GM19043 (cell line): ENCODE results near the gene MRPL55.

Experiments
- ATAC-seq: cut with Tn5 transposase; IDR thresholded peaks from one replicate; pipeline ENCODE4 v1.9.1; 2021; ENCODE audit warnings: low read depth; ENCODE audit not compliant: unreplicated experiment

Gene MRPL55

DNA sequence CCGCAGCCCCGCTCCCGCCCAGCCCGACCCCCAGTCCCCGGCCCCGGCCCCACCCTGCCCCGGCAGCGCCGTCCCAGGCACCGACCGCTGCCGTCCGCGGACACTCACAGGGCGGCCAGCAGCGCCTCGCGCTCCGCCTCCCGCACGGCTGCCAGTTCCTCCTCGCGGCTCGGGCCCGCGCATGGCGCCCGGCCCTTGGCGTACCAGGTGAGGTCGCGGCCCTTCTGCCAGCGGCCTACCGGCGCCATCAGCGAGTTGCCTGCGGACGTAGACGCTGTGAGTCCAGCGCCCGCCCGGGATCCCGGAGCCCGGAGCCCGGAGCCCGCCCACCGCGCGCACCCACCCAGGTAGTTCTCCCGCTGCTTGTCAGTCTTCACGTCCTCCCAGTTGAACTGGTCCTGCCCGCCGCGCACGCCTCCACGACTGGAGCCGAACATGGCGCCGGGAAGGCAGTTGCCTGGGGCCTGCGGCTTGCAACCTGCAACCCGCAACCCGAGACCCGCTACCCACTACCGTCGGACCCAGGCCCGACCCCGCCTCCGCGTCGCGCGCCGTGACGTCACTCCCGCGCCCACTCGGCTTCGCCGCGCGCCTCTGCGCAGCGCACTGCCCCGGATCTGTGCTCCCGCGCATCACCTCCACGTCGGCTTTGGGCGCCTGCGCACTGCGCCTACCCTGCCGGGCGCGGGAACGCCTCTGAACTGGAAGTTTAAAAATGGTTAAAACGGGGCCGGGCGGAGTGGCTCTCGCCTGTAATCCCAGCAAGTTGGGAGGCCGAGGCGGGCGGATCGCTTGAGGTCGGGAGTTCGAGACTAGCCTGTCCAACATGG is 6.1 kb downstream of the MRPL55 start, which contains the start of gene C1orf35:
Gene C1orf35, minus strand, starts transcription at position 535 of the 830 bp plus-strand sequence. Its CDS starts 98 bp downstream, at position 437.
- ATAC-seq, result peak; percentile 73

DNA sequence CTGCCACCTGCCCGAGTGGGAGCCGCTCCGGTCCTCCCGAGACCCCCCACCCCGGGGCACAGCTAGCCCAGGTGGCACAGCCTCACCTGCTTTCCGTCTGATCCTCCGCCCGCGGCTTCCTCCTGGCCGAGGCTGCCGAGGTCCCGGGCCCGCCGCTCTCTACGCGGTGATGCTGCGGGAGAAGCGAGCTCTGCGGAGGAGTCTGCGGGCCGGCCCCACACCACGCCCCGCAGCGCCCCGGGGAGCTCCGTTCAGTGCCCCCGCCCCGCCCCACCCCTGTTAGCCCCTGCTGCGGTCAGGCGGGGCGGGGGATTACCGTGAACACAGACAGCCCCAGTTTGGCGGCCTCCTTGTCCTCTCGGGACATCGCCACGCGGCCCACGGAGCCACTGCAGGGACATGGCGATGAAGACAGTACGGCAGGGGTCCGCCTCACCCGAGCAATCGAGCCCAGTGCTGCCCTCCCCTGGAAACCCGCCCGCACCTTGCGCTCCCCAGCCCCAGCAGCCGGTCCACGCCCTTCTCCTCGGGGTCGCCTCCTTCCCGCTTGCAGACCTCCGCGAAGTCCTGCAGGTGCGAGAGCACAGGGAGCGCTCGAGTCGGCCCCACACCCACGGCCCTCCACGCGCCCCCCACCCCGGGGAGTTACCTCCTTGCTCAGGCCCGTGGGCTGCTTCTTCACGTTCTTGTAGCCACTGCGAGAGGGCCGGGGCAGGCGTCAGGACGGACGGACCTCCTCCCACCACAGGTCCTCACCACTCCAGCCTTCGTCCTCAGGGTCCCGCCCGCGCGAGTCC is 6.9 kb downstream of the MRPL55 start:
- ATAC-seq, result no peak

DNA sequence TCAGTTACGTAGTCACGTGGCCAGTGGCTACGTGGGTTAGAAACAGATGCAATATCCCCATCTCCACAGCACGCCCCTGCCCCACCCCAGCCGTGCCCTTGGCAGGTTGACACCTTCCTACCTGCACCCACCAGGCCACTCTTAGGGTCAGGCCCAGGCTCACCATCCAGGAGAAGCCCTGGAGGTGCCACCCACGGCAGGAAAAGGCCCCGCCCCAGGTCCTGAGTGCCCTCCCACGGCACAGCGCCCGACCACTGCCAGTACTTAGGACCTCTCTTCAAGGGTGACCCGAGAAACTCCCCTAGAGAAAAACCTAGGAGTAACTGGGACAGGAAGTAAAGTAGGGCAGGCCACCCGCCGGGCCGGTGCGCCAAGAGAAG is 7.5 kb downstream of the MRPL55 start:
- ATAC-seq, result no peak

DNA sequence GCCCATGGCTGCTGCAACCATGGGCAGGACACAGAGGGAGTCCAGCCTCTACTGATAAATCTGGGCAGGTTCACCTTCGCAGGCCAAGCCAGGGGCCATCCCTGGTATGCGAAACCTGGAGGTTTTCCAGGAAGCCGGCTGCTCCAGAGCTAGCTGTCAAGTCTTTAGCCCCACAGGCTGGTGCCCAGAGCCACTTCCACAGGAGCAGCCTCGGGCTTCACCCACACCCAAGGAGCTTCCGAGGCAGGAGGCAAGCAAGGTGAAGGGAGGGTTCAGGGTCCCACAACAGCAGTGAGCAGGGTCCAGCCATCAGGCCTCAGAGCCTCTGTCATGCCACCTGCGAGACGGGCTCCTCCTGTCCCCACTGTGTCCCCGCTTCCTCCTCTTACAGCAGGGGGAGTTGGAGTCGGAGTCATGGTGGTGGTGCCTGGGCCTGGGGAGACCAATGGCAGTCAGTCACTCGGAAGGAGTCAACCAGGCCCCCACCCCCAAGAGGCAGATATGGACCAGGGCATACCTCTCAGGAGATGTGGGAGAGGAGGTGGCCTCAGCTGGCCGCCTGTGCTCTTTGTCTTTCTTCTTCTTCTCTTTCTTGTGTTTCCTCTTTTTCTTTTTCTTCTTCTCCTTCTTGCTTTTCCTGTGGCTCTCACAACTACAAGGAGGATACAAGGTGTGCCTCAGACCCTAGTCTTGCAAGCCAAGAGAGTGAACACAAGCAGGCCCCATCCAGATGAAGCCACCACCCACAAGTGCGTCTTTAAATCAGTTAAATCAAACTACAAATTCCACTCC is 8.1 kb downstream of the MRPL55 start:
- no peak for ATAC-seq

DNA sequence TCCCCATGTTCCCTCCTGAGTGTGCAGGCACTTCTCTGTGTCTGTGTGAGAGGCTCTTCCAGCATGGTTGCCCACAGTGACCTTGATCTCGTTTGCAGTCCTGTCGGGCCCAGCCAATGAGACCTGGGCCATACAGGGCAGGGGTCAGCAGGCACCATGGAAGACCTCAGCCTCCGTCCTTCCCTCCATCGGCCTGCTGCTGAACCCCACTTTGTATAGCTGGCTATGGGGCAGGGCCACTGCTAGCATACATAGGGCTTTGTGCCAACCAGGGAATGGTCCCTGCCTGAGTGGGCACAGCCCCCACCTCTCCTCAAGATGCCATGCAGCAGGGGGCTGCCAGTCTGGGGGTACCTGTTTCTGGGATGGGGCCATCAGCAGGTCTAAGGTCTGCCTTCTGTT is 9.8 kb downstream of the MRPL55 start:
- no peak for ATAC-seq

DNA sequence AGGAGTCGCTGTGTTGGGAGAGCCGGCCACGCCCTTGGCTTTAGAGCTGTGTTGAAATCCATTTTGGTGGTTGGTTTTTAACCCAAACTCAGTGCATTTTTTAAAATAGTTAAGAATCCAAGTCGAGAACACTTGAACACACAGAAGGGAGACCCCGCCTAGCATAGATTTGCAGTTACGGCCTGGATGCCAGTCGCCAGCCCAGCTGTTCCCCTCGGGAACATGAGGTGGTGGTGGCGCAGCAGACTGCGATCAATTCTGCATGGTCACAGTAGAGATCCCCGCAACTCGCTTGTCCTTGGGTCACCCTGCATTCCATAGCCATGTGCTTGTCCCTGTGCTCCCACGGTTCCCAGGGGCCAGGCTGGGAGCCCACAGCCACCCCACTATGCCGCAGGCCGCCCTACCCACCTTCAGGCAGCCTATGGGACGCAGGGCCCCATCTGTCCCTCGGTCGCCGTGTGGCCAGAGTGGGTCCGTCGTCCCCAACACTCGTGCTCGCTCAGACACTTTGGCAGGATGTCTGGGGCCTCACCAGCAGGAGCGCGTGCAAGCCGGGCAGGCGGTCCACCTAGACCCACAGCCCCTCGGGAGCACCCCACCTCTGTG is 10.7 kb downstream of the MRPL55 start:
- no peak for ATAC-seq

DNA sequence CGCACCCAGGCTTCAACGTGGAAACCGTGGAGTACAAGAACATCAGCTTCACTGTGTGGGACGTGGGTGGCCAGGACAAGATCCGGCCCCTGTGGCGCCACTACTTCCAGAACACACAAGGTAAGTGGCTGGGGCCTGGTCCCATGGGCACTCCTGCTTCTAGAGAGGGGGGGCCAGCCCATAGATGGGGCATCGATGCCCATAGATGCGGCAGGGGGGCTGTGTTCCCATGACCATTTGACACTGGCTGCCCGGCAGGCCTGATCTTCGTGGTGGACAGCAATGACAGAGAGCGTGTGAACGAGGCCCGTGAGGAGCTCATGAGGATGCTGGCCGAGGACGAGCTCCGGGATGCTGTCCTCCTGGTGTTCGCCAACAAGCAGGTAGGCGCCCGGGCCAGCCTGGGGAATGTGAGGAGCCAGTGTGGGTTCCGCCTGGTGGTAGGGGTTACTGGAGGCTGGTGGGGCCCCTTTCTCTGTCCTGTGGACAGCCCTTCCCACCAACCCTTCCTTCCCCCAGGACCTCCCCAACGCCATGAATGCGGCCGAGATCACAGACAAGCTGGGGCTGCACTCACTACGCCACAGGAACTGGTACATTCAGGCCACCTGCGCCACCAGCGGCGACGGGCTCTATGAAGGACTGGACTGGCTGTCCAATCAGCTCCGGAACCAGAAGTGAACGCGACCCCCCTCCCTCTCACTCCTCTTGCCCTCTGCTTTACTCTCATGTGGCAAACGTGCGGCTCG is 11.6 kb downstream of the MRPL55 start:
- ATAC-seq, result no peak

DNA sequence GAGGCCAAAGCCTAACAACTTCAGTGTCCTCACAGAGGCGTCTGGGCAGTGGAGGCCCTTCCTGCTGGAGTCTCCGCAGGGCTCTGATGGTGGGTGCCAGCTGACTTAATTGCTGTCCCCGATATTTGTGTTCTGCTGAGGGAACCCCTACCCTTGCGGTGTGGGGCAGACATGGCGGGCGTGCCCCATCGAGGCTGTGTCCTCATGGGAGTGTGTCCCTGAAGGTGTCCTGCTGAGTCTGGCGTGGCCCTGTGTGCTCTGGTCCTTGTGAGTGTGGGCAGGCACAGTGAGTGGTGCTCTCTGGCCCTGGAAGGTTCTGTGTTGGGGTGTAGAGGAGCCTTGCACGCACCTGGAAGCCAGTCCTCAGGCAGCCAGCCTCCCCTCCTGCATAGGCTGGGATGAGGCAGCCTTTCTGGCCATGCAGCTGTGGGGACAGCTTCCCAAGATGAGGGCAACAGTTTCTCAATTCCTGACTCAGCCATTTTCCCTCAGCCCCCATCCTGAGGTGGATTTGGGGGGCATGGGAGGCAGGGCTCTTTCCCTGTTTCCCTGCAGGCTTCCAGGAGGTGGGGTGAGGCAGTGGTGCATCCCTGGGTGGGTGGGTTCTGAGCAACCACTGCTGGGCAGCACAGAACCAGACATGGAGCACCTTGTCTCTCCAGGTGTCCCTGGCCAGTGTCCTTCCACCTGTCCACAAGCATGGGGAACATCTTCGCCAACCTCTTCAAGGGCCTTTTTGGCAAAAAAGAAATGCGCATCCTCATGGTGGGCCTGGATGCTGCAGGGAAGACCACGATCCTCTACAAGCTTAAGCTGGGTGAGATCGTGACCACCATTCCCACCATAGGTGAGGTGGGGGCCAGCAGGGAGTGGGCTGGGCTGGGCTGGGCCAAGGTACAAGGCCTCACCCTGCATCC is 12.4 kb downstream of the MRPL55 start:
- no peak for ATAC-seq

DNA sequence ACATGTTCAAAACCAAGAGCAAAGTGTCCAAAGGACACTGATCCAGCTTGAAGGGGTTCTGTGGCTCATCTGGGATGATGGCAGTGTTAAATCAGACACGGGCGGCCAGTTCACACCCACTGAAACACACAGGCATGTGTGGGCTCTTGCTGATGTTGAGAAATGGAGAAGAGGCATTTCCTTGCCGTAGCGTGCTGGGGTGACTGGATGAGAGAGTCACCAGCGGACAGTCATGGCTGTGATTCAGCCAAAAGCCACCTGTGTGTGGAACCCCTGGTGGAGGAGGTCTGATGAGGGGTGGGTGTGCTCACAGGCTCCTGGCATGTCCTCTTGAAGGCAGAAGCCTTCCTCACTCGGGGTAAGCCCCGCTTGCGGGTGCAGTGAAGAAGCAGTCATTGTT is 13.2 kb downstream of the MRPL55 start:
- ATAC-seq, result no peak

DNA sequence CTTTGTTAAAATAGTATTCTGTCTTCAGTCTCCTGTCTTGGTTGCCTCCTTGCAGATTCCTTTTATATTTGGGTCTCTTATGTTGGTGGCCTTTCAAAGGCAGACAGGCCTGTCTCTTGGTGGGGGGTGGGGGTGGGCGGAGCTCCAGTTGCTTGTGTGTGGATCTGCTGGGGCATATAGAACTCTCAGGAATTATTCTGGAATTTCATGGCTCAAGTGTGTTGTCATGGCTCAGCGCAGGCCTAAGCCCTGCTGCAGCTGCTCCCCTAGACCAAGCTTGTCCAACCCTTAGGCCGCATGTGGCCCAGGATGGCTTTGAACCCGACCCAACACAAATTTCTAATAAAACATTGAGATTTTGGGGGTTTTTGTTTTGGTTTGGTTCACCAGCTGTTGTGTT is 13.9 kb downstream of the MRPL55 start:
- ATAC-seq, result no peak

DNA sequence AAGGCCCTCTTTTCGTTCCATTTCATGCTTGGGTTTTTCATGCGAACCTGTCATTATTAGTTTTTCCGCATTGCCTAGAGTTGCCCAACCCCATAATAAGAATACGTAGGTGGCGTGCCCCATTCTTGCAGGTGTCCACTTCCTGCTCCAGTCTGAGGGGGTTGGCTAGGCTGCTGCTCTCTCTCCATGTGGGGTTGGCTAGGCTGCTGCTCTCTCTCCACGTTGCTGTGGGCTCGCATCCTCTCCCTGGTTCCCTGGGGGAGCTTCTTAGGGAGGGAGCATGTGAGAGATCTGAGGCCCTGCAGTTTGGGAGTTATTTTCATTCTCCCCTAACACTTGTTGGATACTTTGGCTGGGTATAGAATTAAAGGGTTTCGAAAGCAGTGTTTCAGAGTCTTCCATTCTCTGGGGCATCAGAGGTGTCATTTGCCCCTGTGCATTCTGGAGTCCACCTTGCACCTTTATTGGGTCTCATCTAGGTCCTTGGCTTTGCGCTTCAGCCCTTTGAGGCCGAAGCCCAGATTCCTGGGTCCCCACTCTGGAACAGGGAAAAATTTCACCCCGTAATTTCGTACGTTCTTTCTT is 14.6 kb downstream of the MRPL55 start:
- no peak for ATAC-seq

DNA sequence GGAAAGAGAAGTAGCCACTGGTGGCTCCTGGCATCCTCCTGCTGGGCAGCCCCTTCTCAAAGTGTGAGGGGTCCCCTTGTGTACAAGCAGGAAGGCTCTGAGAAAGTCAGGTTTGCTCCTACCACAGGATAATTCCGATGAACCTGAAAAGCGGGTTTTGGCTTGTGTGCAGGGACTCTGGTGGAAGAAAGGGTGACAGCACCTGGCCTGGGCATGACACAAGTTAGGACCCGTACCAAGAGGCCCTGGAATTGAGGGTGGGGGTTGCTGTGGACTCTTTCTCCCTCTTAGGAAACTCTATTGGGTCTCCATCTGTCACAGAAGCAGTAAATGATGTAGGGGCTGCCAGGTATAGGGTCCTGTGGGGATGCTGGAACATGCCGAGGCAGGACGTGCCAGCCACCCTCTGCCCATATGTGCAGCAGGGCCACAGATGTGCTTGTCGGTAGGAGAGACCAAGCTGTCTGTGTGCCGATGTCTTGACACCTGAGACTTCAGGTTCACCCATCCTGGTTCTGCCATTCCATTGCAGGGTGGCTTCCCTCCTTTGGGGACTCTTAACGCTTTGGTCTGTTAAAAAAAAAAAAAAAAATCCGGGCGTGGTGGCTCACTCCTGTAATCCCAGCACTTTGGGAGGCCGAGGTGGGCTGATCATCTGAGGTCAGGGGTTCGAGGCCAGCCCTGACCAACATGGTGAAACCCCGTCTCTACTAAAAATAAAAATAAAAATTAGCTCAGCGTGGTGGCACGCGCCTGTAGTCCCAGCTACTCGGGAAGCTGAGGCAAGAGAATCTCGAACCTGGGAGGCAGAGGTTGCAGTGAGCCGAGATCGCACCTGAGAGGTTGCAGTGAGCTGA is 15.8 kb downstream of the MRPL55 start:
- ATAC-seq, result no peak

DNA sequence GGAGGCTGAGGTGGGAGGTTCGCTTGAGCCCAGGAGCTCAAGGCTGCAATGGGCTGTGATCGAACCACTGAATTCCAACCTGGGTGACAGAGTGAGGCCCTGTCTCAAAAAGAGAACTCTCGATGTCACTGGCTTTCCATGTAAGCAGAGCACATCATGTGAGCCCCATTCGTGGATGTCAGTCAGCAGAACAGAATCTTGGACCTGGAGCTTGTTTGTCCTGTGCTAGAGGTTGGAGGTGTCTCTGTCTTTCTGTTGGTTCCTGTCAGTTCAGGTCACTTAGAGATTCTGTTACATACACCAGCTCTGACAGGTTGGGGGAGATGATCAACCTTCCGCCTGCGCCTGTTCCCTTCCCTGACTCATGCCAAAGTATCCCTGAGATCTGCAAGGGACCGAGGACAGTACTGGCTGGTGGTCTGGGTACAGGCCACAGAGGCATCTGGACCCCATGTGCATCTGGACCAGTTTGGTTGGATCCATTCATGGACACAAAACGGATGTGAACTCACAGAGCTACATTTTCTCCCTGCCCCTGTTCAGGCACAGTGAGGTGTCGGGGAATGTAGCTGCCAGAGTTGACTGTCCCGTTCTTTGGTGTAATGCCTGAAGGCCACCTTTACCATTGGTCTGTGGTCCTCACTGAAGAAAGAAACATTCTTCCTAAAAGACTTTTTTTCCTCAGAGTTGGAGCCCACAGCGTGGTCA is 16.6 kb downstream of the MRPL55 start:
- no peak for ATAC-seq

DNA sequence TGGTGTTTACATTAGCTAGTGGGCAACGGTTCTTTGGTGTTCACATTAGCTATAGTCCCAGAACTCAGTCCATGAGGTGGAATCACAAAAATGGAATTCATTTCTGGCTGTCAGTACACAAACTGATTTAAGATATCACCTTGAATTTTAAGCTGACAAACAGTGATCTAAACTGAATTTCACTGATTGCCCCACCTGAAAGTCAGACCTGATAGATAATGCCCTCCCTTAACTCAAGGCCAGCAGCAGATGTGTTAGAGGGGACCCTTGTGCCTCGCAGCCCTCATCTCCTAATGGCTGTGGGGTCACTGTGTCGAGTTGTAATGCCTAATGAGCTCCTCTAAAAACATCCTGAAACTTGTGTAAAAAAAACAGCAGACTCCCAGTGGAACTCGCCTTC is 18.0 kb downstream of the MRPL55 start:
- no peak for ATAC-seq

DNA sequence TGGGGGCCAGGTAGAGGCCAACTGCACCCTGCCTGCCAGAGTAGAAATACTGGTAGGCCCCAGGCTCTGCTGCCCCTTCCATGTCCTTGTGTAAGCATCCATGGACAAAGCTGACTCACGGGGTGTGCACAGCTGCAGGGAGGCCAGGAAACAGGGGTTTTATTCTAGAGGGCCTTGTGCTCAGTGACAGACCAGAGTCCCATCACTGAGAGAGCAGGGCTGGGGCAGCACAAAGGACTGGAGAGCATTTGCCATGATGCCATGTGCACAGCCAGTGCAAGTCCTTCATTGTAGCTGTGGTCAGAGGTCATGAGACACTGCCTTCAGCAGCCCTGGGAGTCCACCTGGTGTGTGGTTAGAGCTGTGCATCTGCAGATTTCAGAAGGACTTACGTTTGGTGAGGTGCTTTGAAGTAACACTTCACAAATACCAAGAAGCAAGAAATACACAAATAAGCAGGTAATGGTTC is 18.5 kb downstream of the MRPL55 start:
- ATAC-seq, result no peak

DNA sequence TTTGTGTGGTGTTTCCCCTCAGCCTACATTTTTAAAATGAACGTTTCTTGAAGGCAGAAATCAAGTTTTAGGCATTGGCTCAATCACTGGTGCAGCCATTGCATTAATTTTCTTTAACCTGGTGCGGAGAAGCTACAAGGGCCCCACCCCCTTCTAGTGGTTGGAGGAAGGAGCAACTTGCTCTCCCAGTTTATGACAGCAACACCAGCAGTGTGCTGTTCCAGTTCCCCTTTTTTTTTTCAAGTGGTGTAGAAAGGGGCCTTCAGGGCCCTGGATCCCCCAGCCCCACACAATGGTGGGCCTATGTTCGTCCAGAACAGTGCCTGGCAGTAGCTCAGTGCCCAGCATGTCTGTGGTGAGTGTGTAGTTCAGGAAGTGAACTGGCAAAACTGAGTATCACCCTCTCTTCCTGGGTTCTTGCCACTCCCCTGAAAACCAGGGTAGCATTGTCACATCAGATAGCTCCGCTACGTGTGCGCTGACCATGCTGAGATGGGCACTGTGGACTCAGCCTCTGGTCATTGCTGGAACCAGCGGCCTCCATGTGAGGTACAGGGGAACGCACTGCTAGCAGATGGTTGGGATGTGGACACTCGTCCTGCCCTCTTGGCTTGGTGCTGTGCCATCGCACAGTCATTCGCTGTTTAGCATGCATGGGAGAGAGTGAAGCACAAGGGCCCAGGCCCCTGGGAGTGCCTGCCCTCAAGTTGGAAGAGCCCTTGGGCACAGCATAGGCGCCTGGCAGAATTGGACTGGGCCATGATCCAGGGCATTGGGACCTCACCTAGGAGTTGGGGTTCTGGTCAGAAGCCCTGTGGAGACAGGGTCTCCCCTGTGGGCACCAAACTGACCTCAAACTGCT is 19.3 kb downstream of the MRPL55 start:
- no peak for ATAC-seq
